Dedifferentiated amniotic fluid mesenchymal stem cell (primary cell): ENCODE results near the gene SKA3.

Experiments used
- DNase-seq: peaks from one replicate; pipeline ENCODE4 v3.0.0-alpha.2; 2016; ENCODE audit errors: extremely low spot score

Gene SKA3

DNA sequence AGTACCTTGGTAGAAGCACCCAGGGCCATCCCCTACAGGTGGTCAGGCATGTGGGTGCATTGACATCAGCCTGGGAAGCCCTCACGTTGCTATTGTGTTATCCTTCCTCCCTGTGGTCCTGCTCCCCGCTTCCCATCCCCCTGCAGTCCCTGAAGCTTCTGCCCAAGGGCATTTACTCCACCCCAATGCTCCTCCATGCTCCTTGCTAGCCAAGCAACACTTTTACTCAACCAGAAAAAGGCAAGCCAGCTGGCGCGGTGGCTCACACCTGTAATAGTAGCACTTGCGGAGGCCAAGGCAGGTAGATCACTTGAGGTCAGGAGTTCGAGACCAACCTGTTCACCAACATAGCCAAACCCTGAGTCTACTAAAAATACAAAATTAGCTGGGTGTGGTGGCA, 60.2 kb downstream of the SKA3 start:
- no peak for DNase-seq

DNA sequence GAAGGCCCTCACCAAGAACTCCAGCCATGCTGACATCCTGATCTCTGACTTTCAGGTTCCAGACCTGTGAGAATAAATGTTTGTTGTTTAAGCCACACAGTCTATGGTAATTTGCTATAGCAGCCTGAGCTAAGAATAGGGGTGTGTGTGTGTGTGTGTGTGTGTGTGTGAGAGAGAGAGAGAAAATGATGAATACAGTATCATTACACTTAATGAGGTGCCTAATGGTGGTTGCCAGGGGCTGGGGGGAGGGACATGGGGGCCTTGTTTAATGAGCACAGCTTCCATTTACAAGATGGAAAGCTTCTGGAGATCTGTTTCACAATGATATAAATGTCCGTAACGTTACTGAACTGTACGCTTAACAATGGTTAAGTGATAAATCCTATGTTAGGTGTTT, 61.1 kb downstream of the SKA3 start:
- no peak for DNase-seq

DNA sequence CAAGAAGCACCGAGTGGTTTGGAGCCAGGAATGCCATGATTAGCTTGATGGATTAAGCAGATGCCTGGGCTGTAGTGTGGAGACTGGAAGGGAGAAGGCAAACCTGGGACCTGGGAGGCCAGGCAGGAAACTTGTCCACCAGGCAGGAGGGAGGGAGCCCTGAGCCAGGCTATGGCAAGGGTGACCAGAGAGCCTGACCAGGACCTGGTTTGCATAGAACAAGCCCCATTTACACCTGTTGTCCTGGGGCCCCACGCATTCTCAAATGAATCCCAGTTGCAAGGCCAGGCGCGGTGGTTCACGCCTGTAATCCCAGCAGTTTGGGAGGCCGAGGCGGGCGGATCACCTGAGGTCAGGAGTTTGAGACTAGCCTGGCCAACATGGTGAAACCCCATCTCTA, 64.8 kb downstream of the SKA3 start:
- DNase-seq: no peak

DNA sequence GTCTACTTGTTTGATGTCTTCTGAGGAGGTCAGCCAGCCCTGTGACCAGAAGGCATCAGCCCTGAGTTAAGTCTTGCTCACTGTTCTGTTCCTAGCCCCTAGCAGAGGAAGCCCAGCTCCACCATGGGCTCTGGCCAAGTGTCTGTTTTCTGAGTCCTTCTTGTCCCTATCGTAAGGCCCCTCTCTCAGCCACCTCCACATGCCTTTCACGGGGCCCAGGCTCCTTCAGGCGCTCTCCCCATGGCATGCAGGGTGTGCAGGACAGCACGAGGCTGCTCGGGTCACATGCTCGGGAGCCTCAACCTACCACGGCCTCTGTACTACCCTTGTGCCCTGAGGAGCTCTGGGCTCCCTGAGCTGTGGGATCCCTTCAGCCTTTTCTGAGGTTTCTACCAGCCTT, 67.2 kb downstream of the SKA3 start:
- DNase-seq: no peak

DNA sequence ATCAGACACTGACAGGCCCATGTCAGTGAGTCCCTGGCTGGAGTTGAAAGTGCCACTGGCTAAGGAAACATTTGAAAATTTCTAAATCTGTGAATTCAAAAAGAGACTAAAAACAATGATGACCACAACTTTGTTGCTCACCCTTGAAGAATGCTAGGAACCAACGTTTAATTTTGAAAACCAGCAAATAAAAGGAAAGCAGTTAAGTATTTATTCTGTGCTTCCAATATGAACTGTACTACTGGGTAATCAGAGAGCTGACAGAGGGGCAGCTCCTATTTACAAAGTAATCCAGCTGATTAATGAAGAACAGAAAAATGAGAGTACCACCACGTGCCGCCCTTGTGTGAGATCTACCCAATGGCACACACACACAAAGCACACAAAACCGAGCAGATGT, 70.3 kb downstream of the SKA3 start:
- peak; percentile 60 for DNase-seq

DNA sequence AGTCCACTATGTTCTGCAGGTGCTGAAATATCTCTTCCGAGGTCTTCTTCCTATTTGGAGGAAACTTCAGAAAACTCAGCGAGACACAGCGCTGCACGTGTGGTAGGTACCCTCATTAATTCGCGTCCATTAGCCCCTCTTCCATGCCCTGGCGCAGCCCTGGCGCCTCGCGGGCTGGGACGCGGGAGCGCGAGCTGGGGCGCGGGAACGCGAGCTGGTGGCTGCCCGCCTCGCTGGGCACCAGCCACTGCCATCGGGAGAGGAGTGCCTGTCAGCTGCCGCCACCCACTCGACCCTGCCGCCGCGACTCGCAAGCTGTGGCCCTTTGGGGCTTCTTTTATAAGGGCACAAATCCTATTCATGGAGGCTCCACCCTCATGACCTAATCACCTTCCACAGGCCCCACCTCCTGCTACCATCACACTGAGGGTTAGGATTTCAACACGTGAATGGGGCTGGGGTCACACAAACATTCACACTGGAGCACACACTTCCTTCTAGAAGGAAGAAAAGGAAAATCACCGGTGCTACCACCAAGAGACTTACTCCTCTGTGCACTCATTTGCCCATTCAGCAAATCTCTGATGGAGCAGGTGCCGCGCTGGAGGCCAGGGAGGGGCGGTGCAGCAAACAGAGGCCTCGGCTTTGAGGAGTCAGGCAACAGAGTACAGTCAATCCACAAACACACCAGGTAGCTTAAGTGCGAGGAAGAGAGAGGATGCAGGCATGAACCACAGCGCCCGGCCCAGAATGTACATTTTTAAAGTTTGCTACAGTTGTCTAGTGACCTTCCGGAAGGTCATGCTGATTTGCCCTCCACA, 71.9 kb downstream of the SKA3 start:
- no peak for DNase-seq
